Posterior cingulate gyrus (tissue), 11 donors: ENCODE results near the gene SHANK1.

ENCODE experiments used
- DNase-seq, 10 donors: peaks; one replicate each; pipeline versions ENCODE4 v3.0.0 to v3.0.0-alpha.2; 2020 to 2021; ENCODE audit warnings: mixed read lengths in 3 of 10
- intact Hi-C: fragments of 100-400 bp; cut with DNase I; formaldehyde crosslinking; loops from one replicate; pipeline ENCODE4 v1.15.1; 2023

SHANK1 gene

GRCh38 chr19:50666346-50667176 lies 53.0 kb downstream of the SHANK1 start:
- DNase-seq: peak in 1 of 10 donors; percentile 73
- intact Hi-C loops: no loop called here

DNA sequence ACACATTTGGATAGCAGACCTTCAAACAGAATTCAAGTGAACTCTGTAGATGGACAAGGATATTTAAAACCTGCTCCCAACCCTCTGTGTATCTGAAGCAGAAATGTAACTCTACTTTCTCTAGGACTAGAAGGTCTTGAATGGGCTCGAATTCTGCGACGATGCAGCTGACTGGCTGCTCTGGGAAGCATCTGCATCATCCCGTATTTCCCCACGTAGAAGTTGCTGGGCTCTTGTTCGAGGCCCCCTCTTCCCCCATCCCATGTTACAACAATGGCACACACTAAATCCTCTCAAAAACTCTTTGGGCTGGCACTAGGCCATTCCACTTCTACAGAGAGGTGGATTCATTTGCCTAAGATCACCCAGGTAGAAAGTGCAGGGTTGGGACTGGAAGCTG lies 55.4 kb downstream of the SHANK1 start:
- intact Hi-C loops: no loop called here
- DNase-seq: no peak

DNA sequence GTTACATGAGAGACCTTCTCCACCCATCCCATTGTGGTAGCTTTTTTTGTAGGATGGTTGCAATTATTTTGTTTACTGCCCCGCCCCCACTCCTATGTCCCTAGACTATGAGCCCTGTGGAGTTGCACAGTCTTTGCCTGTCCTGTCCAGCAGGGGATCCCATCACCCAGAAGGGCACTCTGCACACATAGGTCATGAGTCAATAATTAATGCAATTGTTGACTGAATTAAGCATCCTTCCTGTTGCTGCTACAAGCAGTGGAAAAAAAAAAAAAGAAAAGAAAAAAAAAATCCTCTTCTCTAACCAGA lies 56.2 kb downstream of the SHANK1 start:
- intact Hi-C loops: no loop called here
- DNase-seq: no peak

DNA sequence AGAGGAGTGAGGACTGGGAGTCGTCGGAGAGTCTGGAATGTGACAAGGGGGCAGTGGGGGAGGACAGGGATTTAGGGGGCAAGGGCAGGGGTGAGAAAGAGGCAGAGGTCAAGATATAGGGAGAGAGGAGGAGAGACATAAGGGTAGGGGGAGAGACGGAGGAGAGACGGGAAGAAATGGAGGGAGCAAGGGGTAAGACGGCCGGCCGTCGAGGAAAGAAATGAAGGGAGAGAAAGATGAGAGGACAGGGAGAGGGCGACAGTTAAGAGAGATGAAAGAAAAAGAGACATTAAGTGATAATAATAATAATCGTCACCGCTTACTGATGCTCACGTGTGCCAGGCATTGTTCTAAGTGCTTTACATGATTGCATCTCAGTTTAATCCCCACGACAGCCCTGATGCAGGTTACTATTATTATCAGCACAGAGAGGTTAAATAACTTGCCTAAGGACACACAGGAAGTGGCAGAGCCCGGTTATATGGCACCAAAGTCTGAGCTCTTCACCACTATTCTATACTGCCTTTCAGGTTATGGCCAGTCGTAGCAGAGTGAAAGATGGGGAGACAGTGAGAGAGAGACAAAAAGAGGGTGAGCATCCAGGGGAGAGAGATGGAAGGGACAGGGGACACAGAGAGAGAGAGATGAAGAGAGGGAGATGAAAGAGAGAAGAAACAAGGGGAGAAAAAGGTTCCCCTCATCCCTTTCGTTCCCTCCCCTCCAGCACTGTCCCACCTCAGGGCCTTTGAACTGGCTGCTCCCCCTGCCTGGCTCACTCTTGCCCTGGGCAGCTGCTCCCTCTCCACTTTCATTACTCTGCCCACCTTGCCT lies 56.7 kb downstream of the SHANK1 start:
- intact Hi-C loops: no loop called here
- DNase-seq: no peak

- no peak for DNase-seq
- intact Hi-C loops: no loop called here
Observed at GRCh38 chr19:50661766-50662650, 57.6 kb downstream of the SHANK1 start.

DNA sequence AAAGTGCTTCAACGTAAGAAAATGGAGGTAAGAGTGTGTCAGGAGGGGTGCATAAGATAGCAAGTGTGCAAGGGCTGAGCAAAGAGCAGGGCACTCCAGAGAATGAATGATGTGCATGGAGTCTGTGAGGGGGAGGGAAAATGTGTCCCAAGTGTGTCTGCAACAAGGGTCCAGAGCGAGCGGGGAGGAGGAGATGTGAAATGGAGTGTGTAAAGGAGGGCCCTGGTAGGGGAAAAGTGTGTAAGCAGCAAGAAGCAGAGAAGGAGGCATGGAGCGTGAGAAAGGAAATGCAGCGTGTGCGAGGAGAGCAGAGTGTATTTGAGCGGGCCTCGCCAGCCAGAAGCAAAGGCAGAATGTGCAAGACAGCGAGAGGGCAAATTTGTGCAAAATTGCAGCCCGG lies 58.6 kb downstream of the SHANK1 start:
- no peak for DNase-seq
- intact Hi-C loops: no loop called here

DNA sequence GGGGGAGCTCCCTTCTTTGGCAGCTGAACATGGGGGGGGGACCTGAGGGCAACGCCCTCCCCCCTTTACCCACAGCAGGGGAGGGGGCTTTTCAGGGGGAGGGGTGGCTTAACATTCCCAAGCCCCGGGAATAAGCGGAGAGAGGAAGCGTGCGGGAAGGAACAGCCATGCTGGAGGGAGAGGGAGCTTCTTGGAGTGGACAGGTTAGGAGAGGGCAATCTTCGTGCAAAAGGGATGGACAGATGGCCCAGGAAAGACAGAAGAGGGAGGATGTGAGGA lies 59.6 kb downstream of the SHANK1 start:
- intact Hi-C loops: no loop called here
- no peak for DNase-seq

DNA sequence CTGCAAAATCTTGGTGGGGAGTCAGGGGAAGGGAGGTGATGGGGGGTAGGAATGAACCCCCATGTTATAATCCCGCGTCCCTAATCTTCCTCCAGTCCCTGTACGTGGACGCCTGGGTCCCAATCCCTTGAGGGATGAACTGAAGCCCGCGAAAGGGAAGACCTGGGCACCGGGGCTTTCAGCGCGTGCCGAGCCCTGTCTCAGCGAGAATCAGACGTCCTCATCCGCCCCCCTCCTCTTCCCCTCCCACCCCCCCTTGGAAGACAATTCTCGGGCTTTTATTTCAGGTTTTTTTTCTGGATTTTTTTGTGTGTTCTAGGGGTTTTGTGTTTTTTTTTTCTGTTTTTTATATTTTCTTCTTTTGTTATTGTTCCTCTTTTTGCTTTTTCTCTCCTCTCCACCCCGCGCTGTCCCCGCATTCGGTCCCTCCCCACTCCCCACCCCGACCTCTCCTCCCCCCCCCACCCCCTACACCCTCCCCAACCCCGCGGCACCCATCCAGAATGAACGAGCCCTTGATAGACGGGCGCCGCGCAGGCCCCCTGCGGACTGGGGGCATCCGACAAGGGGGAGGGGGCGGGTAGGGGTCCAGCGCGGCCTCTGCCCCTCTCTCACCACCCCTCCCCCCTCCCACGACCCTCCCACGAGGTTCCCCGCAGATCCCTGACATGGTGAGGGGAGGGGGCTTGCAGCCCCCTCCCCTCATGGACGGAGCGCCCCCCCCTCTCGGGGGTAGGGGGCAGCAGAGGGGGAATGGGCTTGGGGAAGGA lies 60.1 kb downstream of the SHANK1 start:
- intact Hi-C loops: loop anchor here (5.0 kb wide), 1 partner anchor 63 kb away; the partner anchor contains the start of gene CLEC11A
- no peak for DNase-seq

DNA sequence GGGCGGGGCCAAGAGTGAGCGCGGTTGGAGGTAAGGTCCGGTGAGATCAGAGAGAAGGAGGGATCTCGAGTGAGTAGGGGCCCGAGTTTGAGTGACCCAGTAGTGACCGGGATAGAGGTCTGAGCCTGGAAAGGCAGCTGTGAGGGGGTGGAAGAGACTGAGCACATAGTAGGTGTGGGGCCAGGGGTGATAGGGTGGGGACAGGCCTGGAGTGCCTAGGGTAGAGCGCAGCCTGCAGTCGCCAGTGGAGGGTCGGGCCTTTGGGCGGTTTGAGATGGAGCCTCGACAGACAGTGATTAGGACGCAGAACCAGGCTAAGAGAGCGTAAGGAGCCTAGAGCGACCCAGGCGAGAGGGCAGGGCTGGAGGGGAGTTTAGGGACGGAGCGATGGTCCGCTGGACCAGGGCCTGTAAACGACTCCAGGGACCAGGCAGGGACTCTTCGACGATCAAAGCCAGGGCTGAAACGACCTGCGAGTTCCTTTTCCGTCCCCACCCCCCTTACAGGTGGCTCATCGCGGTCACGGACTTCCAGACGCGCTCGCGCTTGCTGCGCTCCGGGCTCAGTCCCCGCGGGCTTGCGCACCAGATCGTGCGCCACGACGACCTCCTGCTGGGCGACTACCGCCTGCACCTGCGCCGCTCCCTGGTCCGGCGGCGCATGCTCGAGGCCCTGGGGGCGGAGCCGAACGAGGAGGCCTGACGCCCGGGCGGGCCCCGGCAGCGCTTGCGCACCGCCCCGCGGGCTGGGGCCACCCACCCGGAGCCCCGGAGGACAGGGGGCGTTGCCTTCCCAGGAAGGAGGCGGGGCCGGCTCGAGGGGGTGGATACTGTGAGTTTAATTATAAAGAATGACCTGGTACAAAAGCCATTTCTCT lies 60.9 kb downstream of the SHANK1 start:
- intact Hi-C loops: loop anchor here (5.0 kb wide), 1 partner anchor 64 kb away; the partner anchor contains the start of gene CLEC11A
- peak; percentile 75 to 99 (median 88) for DNase-seq

DNA sequence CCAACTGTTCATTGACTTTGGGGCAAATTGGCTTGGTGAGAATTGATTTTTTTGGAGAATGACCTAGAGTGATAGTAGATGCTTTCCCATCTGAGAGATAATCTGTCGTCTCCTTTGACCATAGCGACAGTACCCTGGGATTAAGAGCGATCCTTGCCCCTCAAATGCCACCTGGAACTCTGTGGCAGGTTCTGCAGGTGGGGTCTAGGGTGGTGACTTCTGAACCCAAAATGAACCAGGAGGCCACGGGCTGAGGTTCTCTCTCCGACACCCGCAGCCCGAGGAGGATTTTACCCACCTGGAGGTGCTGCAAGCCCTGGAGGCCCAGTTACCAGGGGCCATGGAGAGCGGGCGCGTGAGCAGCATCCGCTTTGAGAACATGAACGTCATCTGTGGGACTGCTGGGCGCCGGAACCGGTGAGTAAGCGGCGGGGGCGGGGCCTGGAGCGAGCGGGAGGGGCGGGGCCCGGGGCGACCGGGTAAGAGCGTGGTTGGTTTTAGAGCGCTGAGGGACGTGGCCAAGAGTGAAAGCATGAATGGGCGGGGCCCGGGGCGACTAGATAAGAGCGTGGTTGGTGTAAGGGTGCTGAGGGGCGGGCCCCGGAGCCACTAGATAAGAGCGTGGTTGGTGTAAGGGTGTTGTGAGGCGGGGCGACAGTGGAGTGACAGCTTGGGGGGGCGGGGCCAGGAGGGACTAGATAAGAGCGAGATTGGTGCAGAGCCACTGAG lies 61.7 kb downstream of the SHANK1 start:
- peak; percentile 95 to 100 (median 98) for DNase-seq
- intact Hi-C loops: loop anchor here (5.0 kb wide), 1 partner anchor 64 kb away; the partner anchor contains the start of gene CLEC11A

- intact Hi-C loops: loop anchor here (5.0 kb wide), 1 partner anchor 65 kb away; the partner anchor contains the start of gene CLEC11A
- peak in 1 of 10 donors; percentile 13 for DNase-seq
Observed at GRCh38 chr19:50657222-50657669, 62.4 kb downstream of the SHANK1 start.

DNA sequence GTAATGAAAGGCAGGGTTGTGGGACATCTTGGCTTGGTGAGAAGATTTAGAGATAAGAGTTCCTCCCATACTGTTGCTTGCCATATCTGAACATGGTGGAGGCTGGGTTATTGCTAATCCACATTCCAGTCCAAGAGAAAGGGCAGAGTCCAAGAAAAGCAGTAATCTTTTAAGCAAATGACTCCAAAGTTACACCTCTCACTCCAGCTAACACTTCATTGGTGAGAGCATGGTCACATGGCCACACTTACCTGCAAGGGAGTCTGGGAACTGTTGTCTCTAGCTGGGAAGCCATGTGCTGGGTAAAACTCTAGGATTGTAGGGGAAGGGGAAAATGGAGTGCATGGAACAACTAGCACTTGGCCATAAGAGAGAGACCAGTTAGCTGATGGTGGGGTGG lies 64.7 kb downstream of the SHANK1 start:
- intact Hi-C loops: loop anchor here (5.0 kb wide), 1 partner anchor 67 kb away; the partner anchor contains the start of gene CLEC11A

DNA sequence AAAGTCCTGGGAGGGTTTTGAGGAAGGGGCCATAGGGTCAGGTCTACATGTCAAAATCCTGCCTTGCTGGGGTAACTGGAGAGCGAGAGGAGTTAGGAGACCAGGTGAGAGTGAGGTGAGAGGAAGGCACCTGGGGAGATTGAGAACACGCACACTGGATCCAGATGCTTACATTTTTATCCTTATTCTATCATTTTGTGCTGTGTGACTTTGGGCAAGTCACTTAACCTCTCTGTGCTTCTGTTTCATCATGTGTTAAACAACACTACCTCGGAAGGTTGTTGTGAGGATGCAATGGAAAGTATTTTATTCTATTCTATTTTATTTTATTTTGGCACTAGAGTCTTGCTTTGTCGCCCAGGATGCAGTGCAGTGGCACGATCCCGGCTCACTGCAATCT lies 66.9 kb downstream of the SHANK1 start:
- no peak for DNase-seq
- intact Hi-C loops: no loop called here

More for the DNA sequence above, 64.7 kb downstream of the SHANK1 start:
- no peak for DNase-seq

DNA sequence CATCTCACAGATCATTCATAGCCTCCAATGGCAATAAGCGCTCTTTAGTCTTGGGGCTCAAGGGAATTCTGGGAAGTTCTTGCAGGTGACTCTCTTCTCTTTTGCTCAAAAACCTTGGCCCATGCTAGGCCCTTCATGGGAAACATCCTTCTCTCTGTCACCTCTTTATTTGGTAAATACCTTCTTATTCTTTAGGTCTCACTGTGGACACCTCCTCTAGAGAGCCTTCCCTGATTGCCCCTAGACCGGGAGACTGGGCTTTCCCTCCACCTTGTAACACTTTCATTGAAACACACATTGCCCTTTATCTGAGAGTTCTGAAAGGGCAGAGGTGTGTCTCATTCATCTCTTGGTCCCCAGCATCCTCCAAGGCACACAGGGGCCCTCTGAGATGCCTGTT lies 68.4 kb downstream of the SHANK1 start:
- intact Hi-C loops: no loop called here
- DNase-seq: no peak

- peak in 1 of 10 donors; percentile 87 for DNase-seq
- intact Hi-C loops: no loop called here
Observed at GRCh38 chr19:50649433-50650391, 69.9 kb downstream of the SHANK1 start, which contains the start of gene C19orf81. Gene C19orf81, plus strand, starts transcription at chr19:50649445. Its CDS starts 0 bp downstream, at chr19:50649445.

- DNase-seq: no peak
- intact Hi-C loops: no loop called here
Observed at GRCh38 chr19:50648659-50649058, 70.9 kb downstream of the SHANK1 start.
